Activated T-cell treated with anti-CD3 and anti-CD28 coated beads, Interleukin-2, amount 50 U/mL, for 4 hours (primary cell): ENCODE results near the gene SLC12A8. TPM values are rescaled to one million over a fixed set of nuclear protein-coding genes. Genes with fewer than 3 reads are reported as not detected.
"Not testable (repeated sequence)": the region's sequence is repeated elsewhere in the genome, so short reads cannot be mapped to it uniquely, and the experiment has no call there.

Source experiments
- ATAC-seq, 2 donors: fragments of 200-7000 bp; cut with Tn5 transposase; one replicate each; pipeline ENCODE4 v1.10.0; 2021
- DNase-seq: peaks from one replicate; pipeline ENCODE4 v3.0.0-alpha.2; 2020
- H3K27me3 Mint-ChIP-seq: one replicate; pipeline ENCODE4 v1.8.0; 2021; ENCODE audit warnings: low read depth, mixed read lengths
- H3K36me3 Mint-ChIP-seq: one replicate; pipeline ENCODE4 v1.8.0; 2022; ENCODE audit warnings: mixed read lengths; ENCODE audit not compliant: insufficient read depth
- H3K4me1 Mint-ChIP-seq: one replicate; pipeline ENCODE4 v1.8.0; 2021; ENCODE audit warnings: low read depth, mixed read lengths
- H3K4me3 Mint-ChIP-seq: one replicate; pipeline ENCODE4 v1.8.0; 2021; ENCODE audit warnings: mild to moderate bottlenecking, moderate library complexity, mixed read lengths
- H3K9me3 Mint-ChIP-seq: one replicate; pipeline ENCODE4 v1.8.0; 2021; ENCODE audit warnings: mixed read lengths
- total RNA-seq, 3 donors: library from RNA; stranded (reverse); gene quantifications; one replicate each; pipeline ENCODE4 v1.2.1, GENCODE V29; 2021

The SLC12A8 gene
- total RNA-seq, 3 donors from 2014 or later, result 0.35 to 1.7 (median 0.63) TPM

- DNase-seq (no peak), ATAC-seq (no peak)
- Mint-ChIP-seq H3K9me3 (peaks cover 17% of the 10 kb centered on the region), H3K4me3 (no peak overlapping the region), H3K27me3 (peaks cover 3% of the 10 kb centered on the region), H3K36me3 (peaks cover 6% of the 10 kb centered on the region), H3K4me1 (no peaks in the 10 kb centered on the region)
These were observed 110.1 kb downstream of the SLC12A8 start for GRCh38 chr3:125102470-125102869.

- H3K9me3 Mint-ChIP-seq, result peaks cover 10% of the 10 kb centered on the region
- no peaks in the 10 kb centered on the region for H3K4me1 Mint-ChIP-seq
- ATAC-seq (no peak), DNase-seq (no peak)
- no peak overlapping the region for H3K4me3 Mint-ChIP-seq
- H3K27me3 Mint-ChIP-seq, result peaks cover 2% of the 10 kb centered on the region
- peaks cover 6% of the 10 kb centered on the region for H3K36me3 Mint-ChIP-seq
These were observed 113.8 kb downstream of the SLC12A8 start for GRCh38 chr3:125098611-125099291.

DNA sequence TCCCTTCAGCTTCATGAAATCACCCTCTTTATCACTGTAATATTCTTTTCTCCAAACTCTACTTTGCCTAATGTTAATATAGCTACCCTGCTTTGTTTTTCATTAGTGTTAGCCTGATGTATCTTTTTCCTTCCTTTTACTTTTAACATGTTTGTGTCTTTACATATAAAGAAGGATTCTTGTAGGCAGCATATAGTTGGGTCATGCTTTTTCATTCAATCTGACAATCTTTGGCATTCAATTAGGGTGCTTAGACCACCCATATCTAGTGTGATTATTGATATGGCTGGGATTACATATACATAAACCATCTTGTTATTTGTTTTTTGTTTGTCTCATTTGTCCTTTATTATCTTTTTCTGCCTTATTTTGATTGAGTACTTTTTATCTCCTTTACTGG lies 121.9 kb downstream of the SLC12A8 start:
- no peaks in the 10 kb centered on the region for H3K36me3 Mint-ChIP-seq
- DNase-seq (no peak), ATAC-seq (no peak)
- H3K9me3 Mint-ChIP-seq, result no peaks in the 10 kb centered on the region
- peaks cover 4% of the 10 kb centered on the region for H3K27me3 Mint-ChIP-seq
- no peaks in the 10 kb centered on the region for H3K4me1 Mint-ChIP-seq
- H3K4me3 Mint-ChIP-seq, result no peak overlapping the region

GRCh38 chr3:125087768-125088391 lies 124.7 kb downstream of the SLC12A8 start:
- DNase-seq (no peak), ATAC-seq (no peak)
- Mint-ChIP-seq H3K9me3 (no peaks in the 10 kb centered on the region), H3K27me3 (peaks cover 4% of the 10 kb centered on the region), H3K4me3 (no peak overlapping the region), H3K36me3 (no peaks in the 10 kb centered on the region), H3K4me1 (no peaks in the 10 kb centered on the region)

GRCh38 chr3:125085166-125085565 lies 127.4 kb downstream of the SLC12A8 start:
- Mint-ChIP-seq H3K4me1 (no peaks in the 10 kb centered on the region), H3K27me3 (no peaks in the 10 kb centered on the region), H3K4me3 (no peak overlapping the region), H3K36me3 (no peaks in the 10 kb centered on the region), H3K9me3 (no peaks in the 10 kb centered on the region)
- no peak for ATAC-seq
- DNase-seq, result no peak

- Mint-ChIP-seq H3K9me3 (no peaks in the 10 kb centered on the region), H3K36me3 (no peaks in the 10 kb centered on the region), H3K4me3 (no peak overlapping the region), H3K27me3 (no peaks in the 10 kb centered on the region), H3K4me1 (no peaks in the 10 kb centered on the region)
- ATAC-seq, result no peak
- DNase-seq, result no peak
These were observed 128.8 kb downstream of the SLC12A8 start for GRCh38 chr3:125083776-125084175.

- H3K27me3 Mint-ChIP-seq, H3K36me3 Mint-ChIP-seq, H3K4me3 Mint-ChIP-seq, DNase-seq, H3K9me3 Mint-ChIP-seq, H3K4me1 Mint-ChIP-seq, ATAC-seq: not testable (repeated sequence)
These were observed 130.2 kb downstream of the SLC12A8 start for GRCh38 chr3:125082339-125082738.

GRCh38 chr3:125080077-125080476 lies 132.5 kb downstream of the SLC12A8 start:
- H3K27me3 Mint-ChIP-seq, result no peaks in the 10 kb centered on the region

GRCh38 chr3:125079675-125080045 lies 132.9 kb downstream of the SLC12A8 start:
- no peak for ATAC-seq
- no peaks in the 10 kb centered on the region for H3K4me1 Mint-ChIP-seq
- H3K9me3 Mint-ChIP-seq, result no peaks in the 10 kb centered on the region

More at GRCh38 chr3:125080077-125080476, 132.5 kb downstream of the SLC12A8 start:
- Mint-ChIP-seq H3K9me3 (no peaks in the 10 kb centered on the region), H3K4me3 (no peak overlapping the region), H3K36me3 (no peaks in the 10 kb centered on the region), H3K4me1 (no peaks in the 10 kb centered on the region)
- ATAC-seq (no peak), DNase-seq (no peak)

DNA sequence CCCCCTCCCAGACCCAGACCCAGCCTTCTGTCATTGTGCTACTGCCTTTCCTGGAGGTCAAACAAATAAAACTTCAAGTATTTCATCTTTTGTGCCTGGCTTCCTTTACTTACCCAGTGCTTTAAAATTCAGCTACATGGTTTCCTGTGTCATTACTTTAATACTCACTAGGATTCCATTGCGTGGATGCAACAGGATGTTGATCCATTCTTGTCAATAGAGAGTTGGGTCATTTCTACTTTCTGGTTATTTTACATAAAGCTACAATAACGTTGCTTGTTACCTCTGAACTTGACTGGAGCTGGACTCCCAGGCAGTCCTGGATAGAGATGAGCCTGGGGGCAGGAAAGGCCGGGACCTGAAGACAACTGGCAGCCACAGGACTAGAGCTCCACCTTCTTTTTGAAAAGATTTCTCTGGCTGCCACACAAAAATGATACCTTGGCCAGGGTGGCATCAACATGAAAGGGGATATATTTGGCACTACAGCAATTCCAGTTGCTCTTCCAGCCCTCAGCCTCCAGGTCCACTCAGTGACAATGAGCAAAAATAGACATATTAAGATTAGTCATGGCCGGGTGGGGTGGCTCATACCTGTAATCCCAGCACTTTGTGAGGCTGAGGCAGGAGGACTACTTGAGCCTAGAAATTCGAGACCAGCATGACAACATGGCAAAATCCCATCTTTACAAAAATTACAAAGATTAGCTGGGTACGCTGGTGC lies 133.4 kb downstream of the SLC12A8 start:
- no peak for DNase-seq
- no peaks in the 10 kb centered on the region for H3K4me1 Mint-ChIP-seq
- no peak for ATAC-seq
- no peaks in the 10 kb centered on the region for H3K27me3 Mint-ChIP-seq
- H3K9me3 Mint-ChIP-seq, result no peaks in the 10 kb centered on the region
- no peaks in the 10 kb centered on the region for H3K36me3 Mint-ChIP-seq
- no peak overlapping the region for H3K4me3 Mint-ChIP-seq

More at GRCh38 chr3:125079675-125080045, 132.9 kb downstream of the SLC12A8 start:
- no peak for DNase-seq
- Mint-ChIP-seq H3K27me3 (no peaks in the 10 kb centered on the region), H3K36me3 (no peaks in the 10 kb centered on the region), H3K4me3 (no peak overlapping the region)

DNA sequence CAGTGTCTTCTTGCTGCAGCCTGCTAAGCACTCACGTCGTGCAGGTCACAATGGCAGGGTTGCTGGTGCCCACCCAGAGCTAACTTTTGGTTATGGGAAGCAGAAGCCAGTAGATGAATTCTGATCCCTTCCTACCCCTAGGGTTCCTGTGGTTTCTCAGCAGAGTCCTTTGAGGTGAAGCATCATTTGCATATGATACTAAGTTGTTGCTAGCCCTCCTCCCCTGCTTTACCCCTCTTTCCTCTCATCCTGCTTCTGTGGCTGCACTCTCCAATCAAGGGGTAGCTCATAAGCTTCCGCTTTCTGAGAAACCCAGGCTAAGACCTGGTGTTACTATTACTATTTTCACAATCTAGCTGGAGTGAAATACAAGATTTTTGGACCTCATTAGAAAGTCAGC lies 134.7 kb downstream of the SLC12A8 start:
- DNase-seq (no peak), ATAC-seq (no peak)
- no peaks in the 10 kb centered on the region for H3K9me3 Mint-ChIP-seq
- H3K36me3 Mint-ChIP-seq, result no peaks in the 10 kb centered on the region
- no peaks in the 10 kb centered on the region for H3K27me3 Mint-ChIP-seq
- H3K4me1 Mint-ChIP-seq, result no peaks in the 10 kb centered on the region
- no peak overlapping the region for H3K4me3 Mint-ChIP-seq

DNA sequence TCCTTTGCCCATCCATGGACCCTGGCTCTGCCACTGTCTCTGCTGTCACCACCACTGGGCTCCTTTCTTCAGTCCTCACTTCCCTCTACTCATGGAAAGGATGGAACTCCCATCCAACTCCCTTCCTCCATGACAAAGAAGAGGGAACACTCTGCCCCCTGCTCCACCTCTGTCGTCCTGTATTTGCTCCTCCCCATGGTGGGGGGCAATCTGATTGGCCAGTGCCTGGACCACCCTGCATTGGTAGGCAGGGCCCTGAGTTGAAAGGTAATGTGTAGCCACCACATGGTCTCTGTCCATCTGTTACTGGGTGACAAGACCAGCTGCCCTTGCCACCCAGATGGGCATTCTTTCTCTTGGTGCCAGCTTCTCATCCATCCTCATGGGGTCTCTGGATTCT lies 136.1 kb downstream of the SLC12A8 start:
- Mint-ChIP-seq H3K4me3 (no peak overlapping the region), H3K36me3 (no peaks in the 10 kb centered on the region), H3K9me3 (no peaks in the 10 kb centered on the region), H3K4me1 (no peaks in the 10 kb centered on the region), H3K27me3 (no peaks in the 10 kb centered on the region)
- ATAC-seq, result no peak
- DNase-seq, result no peak

GRCh38 chr3:125075738-125076137 lies 136.8 kb downstream of the SLC12A8 start:
- no peaks in the 10 kb centered on the region for H3K36me3 Mint-ChIP-seq
- H3K27me3 Mint-ChIP-seq, result no peaks in the 10 kb centered on the region
- H3K4me3 Mint-ChIP-seq, result no peak overlapping the region
- DNase-seq (no peak), ATAC-seq (no peak)
- H3K4me1 Mint-ChIP-seq, result no peaks in the 10 kb centered on the region
- no peaks in the 10 kb centered on the region for H3K9me3 Mint-ChIP-seq

DNA sequence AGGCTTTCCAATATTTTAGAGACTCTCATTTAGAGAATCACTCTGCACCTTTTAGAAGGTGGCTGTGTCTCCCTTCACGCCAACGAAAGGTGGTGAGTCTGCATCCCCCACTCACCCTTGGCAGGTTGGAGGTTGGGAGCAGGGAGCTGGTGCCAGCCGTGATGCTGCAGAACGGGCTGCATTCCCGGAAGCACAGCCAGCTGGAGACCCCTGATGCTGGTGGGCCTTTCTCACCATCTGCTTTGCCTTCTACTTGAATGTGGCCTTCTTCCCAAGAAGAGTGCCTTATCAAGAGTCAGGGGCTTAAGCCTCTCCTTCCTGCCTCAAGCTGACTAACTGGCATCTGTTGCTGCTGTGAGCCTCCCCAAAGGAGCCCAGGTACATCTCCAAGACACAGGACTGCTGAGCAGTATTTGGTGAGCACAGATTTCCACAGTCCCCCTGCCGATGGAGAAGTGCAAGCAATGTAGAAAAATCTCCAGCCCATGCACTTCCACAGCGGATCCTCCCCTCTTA lies 139.1 kb downstream of the SLC12A8 start:
- no peak for DNase-seq
- no peak for ATAC-seq
- Mint-ChIP-seq H3K9me3 (no peaks in the 10 kb centered on the region), H3K4me1 (peaks cover 10% of the 10 kb centered on the region), H3K27me3 (no peaks in the 10 kb centered on the region), H3K36me3 (no peaks in the 10 kb centered on the region), H3K4me3 (no peak overlapping the region)
